GM23248 (cell line): ENCODE measurements around the gene CEACAM16. TPM values are rescaled to one million over a fixed set of nuclear protein-coding genes. Genes with fewer than 3 reads are reported as not detected.

Source experiments
- DNase-seq: peaks from one replicate; pipeline ENCODE4 v3.0.0-alpha.2; 2015
- H2AFZ ChIP-seq: fragments of 200-600 bp; sonication (generic); 2 replicates; pipeline ENCODE4 v1.6.1; 2016; ENCODE audit warnings: antibody characterized with exemption
- H3F3A ChIP-seq: fragments of 200-600 bp; sonication (generic); 2 replicates; pipeline ENCODE4 v1.6.1; 2016; ENCODE audit warnings: mild to moderate bottlenecking, antibody characterized with exemption, mixed run types; ENCODE audit not compliant: insufficient read depth
- H3K27ac ChIP-seq: fragments of 200-600 bp; sonication (generic); 2 replicates; pipeline ENCODE4 v1.5.1; 2016; ENCODE audit warnings: mild to moderate bottlenecking
- H3K27me3 ChIP-seq: fragments of 200-600 bp; sonication (generic); replicated peaks from 2 replicates; pipeline ENCODE4 v1.6.1; 2016; ENCODE audit warnings: mild to moderate bottlenecking; ENCODE audit not compliant: insufficient read depth
- H3K36me3 ChIP-seq: fragments of 200-600 bp; sonication (generic); 2 replicates; pipeline ENCODE4 v1.6.1; 2016; ENCODE audit warnings: low read depth, mild to moderate bottlenecking
- H3K4me1 ChIP-seq: fragments of 200-600 bp; sonication (generic); 2 replicates; pipeline ENCODE4 v1.6.1; 2016; ENCODE audit warnings: mild to moderate bottlenecking; ENCODE audit not compliant: insufficient read depth
- H3K4me2 ChIP-seq: fragments of 200-600 bp; sonication (generic); one replicate; pipeline ENCODE4 v1.6.1; 2016; ENCODE audit warnings: mild to moderate bottlenecking; ENCODE audit not compliant: unreplicated experiment
- H3K4me3 ChIP-seq: fragments of 200-600 bp; sonication (generic); 2 replicates; pipeline ENCODE4 v1.5.1; 2016; ENCODE audit warnings: mild to moderate bottlenecking
- H3K79me2 ChIP-seq: fragments of 200-600 bp; sonication (generic); 2 replicates; pipeline ENCODE4 v1.6.1; 2016; ENCODE audit warnings: mild to moderate bottlenecking; ENCODE audit not compliant: insufficient read depth
- H3K9ac ChIP-seq: fragments of 200-600 bp; sonication (generic); 2 replicates; pipeline ENCODE4 v1.6.1; 2016; ENCODE audit warnings: mild to moderate bottlenecking
- H3K9me2 ChIP-seq: fragments of 200-600 bp; sonication (generic); 2 replicates; pipeline ENCODE4 v1.6.1; 2016; ENCODE audit warnings: mixed run types, mild to moderate bottlenecking, moderate library complexity; ENCODE audit not compliant: insufficient read depth
- H3K9me3 ChIP-seq: fragments of 200-600 bp; sonication (generic); one replicate; pipeline ENCODE4 v1.6.1; 2017; ENCODE audit warnings: low read depth
- H4K20me1 ChIP-seq: fragments of 200-600 bp; sonication (generic); 2 replicates; pipeline ENCODE4 v1.6.0; 2016; ENCODE audit not compliant: insufficient read depth
- EZH2 ChIP-seq: fragments of 200-600 bp; sonication (generic); IDR thresholded peaks from 2 replicates; pipeline ENCODE4 v1.6.1; 2018; ENCODE audit warnings: antibody characterized with exemption, mild to moderate bottlenecking; ENCODE audit not compliant: insufficient read depth, poor library complexity, severe bottlenecking
- EZH2phosphoT487 ChIP-seq: fragments of 200-600 bp; sonication (generic); IDR thresholded peaks from 2 replicates; pipeline ENCODE4 v1.6.1; 2018; ENCODE audit warnings: antibody characterized with exemption, moderate library complexity, mild to moderate bottlenecking, low read depth; ENCODE audit not compliant: insufficient read depth
- WGBS, 2 experiments: methylation state at CpG; one replicate each; pipeline ENCODE4 v1.1.6; 2015 to 2017; ENCODE audit warnings: low lambda C conversion rate in 2 of 2, low coverage in 1 of 2; ENCODE audit errors: missing lambda C conversion rate in 2 of 2; 5-methylcytosine and 5-hydroxymethylcytosine counted together
- in situ Hi-C: fragments of 300-500 bp; cut with MboI; formaldehyde crosslinking; loops from 2 replicates; pipeline ENCODE4 v1.15.0; 2020
- polyA plus RNA-seq: library from polyadenylated mRNA; unstranded; fragments of >200 nt; fragmentation: Nextera tagmentation; extraction: Ambion mirVana; gene quantifications from 2 replicates; pipeline ENCODE4 v1.2.1, GENCODE V29; 2016
- total RNA-seq: library from RNA; depleted of rRNA; stranded (reverse); fragments of >200 nt; shearing (Covaris generic); gene quantifications from 2 replicates; pipeline ENCODE4 v1.2.3, GENCODE V29; 2014

Gene CEACAM16
- total and polyA plus RNA-seq, 2 experiments from 2014 or later: not detected

- H3K4me2 ChIP-seq: peak overlapping the region; percentile 59
- DNase-seq: peak; percentile 55
- no peak overlapping the region; the same call in 1 of the 2 replicates for H3K4me3 ChIP-seq
- no peaks in the 10 kb centered on the region for H3K9me2 ChIP-seq
- no peaks in the 10 kb centered on the region for H3K36me3 ChIP-seq
- 0 out of 2 replicates have a peak overlapping the region, but pooled peaks have one; percentile 34 for H2AFZ ChIP-seq
- no peaks in the 10 kb centered on the region for H3K9me3 ChIP-seq
- H3K27me3 ChIP-seq: no peaks in the 10 kb centered on the region
- peak overlapping the region; percentile 74 for H3K9ac ChIP-seq
- peaks cover 38% of the 10 kb centered on the region for H3K4me1 ChIP-seq
- peaks cover 18% of the 10 kb centered on the region for H3F3A ChIP-seq
- in situ Hi-C loops: no loop called here
- peaks cover 12% of the 10 kb centered on the region for H3K79me2 ChIP-seq
- 49 to 51% methylated on average over 3 of the region's 3 CpGs for WGBS, 2 experiments
- no peak for TF ChIP-seq EZH2
- TF ChIP-seq EZH2phosphoT487: no peak
- H3K27ac ChIP-seq: peak overlapping the region; percentile 83
- H4K20me1 ChIP-seq: no peaks in the 10 kb centered on the region
Observed at GRCh38 chr19:44744871-44745332, 46.0 kb downstream of the CEACAM16 start.

- Histone ChIP-seq H3K36me3 (no peaks in the 10 kb centered on the region), H3F3A (peaks cover 18% of the 10 kb centered on the region), H3K27me3 (no peaks in the 10 kb centered on the region), H3K27ac (peak overlapping the region; percentile 83), H3K79me2 (peaks cover 16% of the 10 kb centered on the region), H3K4me3 (no peak overlapping the region; the same call in 1 of the 2 replicates), H3K4me1 (peaks cover 40% of the 10 kb centered on the region), H3K4me2 (peak overlapping the region; percentile 59), H3K9me2 (no peaks in the 10 kb centered on the region), H3K9me3 (no peaks in the 10 kb centered on the region), H3K9ac (peak overlapping the region; percentile 74), H2AFZ (0 out of 2 replicates have a peak overlapping the region, but pooled peaks have one; percentile 34), H4K20me1 (no peaks in the 10 kb centered on the region)
- no peak for TF ChIP-seq EZH2phosphoT487
- TF ChIP-seq EZH2: no peak
- WGBS, 2 experiments: 11 to 24% methylated on average over 3 to 10 of the region's 10 CpGs
- in situ Hi-C loops: no loop called here
- peak; percentile 87 for DNase-seq
Observed at GRCh38 chr19:44745341-44745831, 46.4 kb downstream of the CEACAM16 start.

- no peaks in the 10 kb centered on the region for H3K9me3 ChIP-seq
- no peak overlapping the region for H2AFZ ChIP-seq
- no peaks in the 10 kb centered on the region for H3K36me3 ChIP-seq
- peak overlapping the region; percentile 74 for H3K9ac ChIP-seq
- H3K9me2 ChIP-seq: no peaks in the 10 kb centered on the region
- no peaks in the 10 kb centered on the region for H3K27me3 ChIP-seq
- no peak for DNase-seq
- in situ Hi-C loops: no loop called here
- no peaks in the 10 kb centered on the region for H4K20me1 ChIP-seq
- peaks cover 41% of the 10 kb centered on the region for H3K4me1 ChIP-seq
- TF ChIP-seq EZH2phosphoT487 (no peak), EZH2 (no peak)
- WGBS, 2 experiments: 72 to 86% methylated on average over 3 to 4 of the region's 4 CpGs
- no peak overlapping the region for H3K4me3 ChIP-seq
- peaks cover 18% of the 10 kb centered on the region for H3F3A ChIP-seq
- 0 out of 2 replicates have a peak overlapping the region, but pooled peaks have one; percentile 83 for H3K27ac ChIP-seq
- no peak overlapping the region for H3K4me2 ChIP-seq
- peaks cover 23% of the 10 kb centered on the region for H3K79me2 ChIP-seq
Observed at GRCh38 chr19:44745887-44746600, 47.1 kb downstream of the CEACAM16 start.

- no peak overlapping the region for H2AFZ ChIP-seq
- peaks cover 4% of the 10 kb centered on the region; the same call in 1 of the 2 replicates for H3K36me3 ChIP-seq
- H3K9me2 ChIP-seq: no peaks in the 10 kb centered on the region
- H4K20me1 ChIP-seq: no peaks in the 10 kb centered on the region
- 89 to 94% methylated on average over 4 to 5 of the region's 5 CpGs for WGBS, 2 experiments
- H3K79me2 ChIP-seq: peaks cover 28% of the 10 kb centered on the region
- H3F3A ChIP-seq: peaks cover 18% of the 10 kb centered on the region
- no peak overlapping the region for H3K27ac ChIP-seq
- peak overlapping the region; percentile 59 for H3K9ac ChIP-seq
- peak overlapping the region; percentile 52 for H3K4me2 ChIP-seq
- no peak overlapping the region for H3K4me3 ChIP-seq
- in situ Hi-C loops: no loop called here
- peaks cover 42% of the 10 kb centered on the region for H3K4me1 ChIP-seq
- TF ChIP-seq EZH2phosphoT487 (no peak), EZH2 (no peak)
- no peak for DNase-seq
- H3K9me3 ChIP-seq: no peaks in the 10 kb centered on the region
- H3K27me3 ChIP-seq: no peaks in the 10 kb centered on the region
Observed at GRCh38 chr19:44746616-44746945, 47.6 kb downstream of the CEACAM16 start.
